ENCODE results near the gene CD101. TPM values are rescaled to one million over a fixed set of nuclear protein-coding genes. Genes with fewer than 3 reads are reported as not detected.

CD101 gene
- total and polyA plus RNA-seq, 4 donors, result 2.0 to 17.8 (median 4.4) TPM

DNA sequence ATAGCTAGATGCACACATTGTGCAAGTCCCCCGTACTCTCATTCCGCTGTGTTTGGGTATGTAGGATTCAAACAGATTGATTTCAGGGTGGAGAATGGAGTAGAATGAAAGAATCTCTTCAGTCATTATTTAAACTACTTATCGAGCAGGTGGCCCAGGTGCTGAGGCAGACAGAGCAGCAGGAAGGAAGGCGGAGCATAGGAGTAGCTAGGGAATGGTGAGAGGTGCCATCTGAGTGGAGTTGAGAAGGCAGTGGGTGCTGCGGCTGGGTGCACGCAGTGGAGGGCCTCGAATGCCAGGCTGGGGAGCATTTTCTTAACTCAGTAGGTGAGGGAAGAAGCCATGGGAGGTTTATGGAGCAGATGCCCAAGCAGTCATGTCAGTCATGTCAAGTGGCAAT, 45.2 kb upstream of the CD101 start:
- WGBS, 2 donors, result 75 to 91% methylated on average over 7 of the region's 7 CpGs
- Histone ChIP-seq H3K27ac (ENCODE audit: low read depth in 1 of 2, low read length in 1 of 2) (no peak overlapping the region), H3K36me3 (ENCODE audit: control insufficient read depth in 4 of 4, insufficient read depth in 4 of 4, low read length in 4 of 4) (no peaks in the 10 kb centered on the region), H3K9me3 (ENCODE audit: control insufficient read depth in 4 of 4, insufficient read depth in 3 of 4, low read length in 3 of 4) (no peaks in the 10 kb centered on the region), H3K4me3 (no peak overlapping the region), H3K27me3 (ENCODE audit: control insufficient read depth in 3 of 3, insufficient read depth in 3 of 3, low read length in 2 of 3) (no peaks in the 10 kb centered on the region), H3K4me1 (ENCODE audit: control insufficient read depth in 5 of 5, insufficient read depth in 5 of 5, low read length in 5 of 5) (peaks cover 0 to 3% (median 2%) of the 10 kb centered on the region in 5 donors), H3K9ac (ENCODE audit: insufficient read depth in 1 of 2, low read length in 2 of 2) (no peak overlapping the region)
- ATAC-seq (ENCODE audit: insufficient read depth, low FRiP score), result no peak
- no peak for TF ChIP-seq CTCF (IDR thresholded peaks at IDR 0.05; ENCODE audit: control extremely low read depth, extremely low read depth)
- DNase-seq, result peak in 1 of 3 donors; percentile 21

DNA sequence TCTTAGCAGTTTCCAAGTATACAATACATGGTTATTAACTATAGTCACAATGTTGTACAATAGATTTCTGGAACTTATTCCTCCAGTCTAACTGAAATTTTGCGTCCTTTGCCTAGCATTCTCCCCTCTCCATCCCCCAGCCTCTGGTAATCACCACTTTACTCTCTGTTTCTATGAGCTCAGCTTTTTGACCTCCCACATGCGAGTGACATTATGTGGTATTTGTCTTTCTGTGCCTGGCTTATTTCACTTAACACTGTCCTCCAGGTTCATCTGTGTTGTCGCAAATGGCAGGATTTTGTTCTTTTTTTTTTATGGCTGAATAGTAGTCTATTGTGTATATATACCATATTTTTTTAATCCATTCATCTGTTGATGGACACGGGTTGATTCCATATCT, 43.9 kb upstream of the CD101 start:
- no peak for DNase-seq
- Histone ChIP-seq H3K27ac (ENCODE audit: low read depth in 1 of 2, low read length in 1 of 2) (no peak overlapping the region), H3K4me3 (no peak overlapping the region), H3K9me3 (ENCODE audit: control insufficient read depth in 4 of 4, insufficient read depth in 3 of 4, low read length in 3 of 4) (no peaks in the 10 kb centered on the region), H3K27me3 (ENCODE audit: control insufficient read depth in 3 of 3, insufficient read depth in 3 of 3, low read length in 2 of 3) (no peaks in the 10 kb centered on the region), H3K9ac (ENCODE audit: insufficient read depth in 1 of 2, low read length in 2 of 2) (no peak overlapping the region), H3K4me1 (ENCODE audit: control insufficient read depth in 5 of 5, insufficient read depth in 5 of 5, low read length in 5 of 5) (peaks cover 0 to 3% (median 2%) of the 10 kb centered on the region in 5 donors), H3K36me3 (ENCODE audit: control insufficient read depth in 4 of 4, insufficient read depth in 4 of 4, low read length in 4 of 4) (peaks cover 0 to 2% (median 0%) of the 10 kb centered on the region in 4 donors)
- ATAC-seq (ENCODE audit: insufficient read depth, low FRiP score), result no peak
- WGBS, 2 donors, result 92 to 98% methylated on average over 4 of the region's 4 CpGs
- no peak for TF ChIP-seq CTCF (IDR thresholded peaks at IDR 0.05; ENCODE audit: control extremely low read depth, extremely low read depth)

- Histone ChIP-seq H3K9ac (ENCODE audit: insufficient read depth in 1 of 2, low read length in 2 of 2) (no peak overlapping the region), H3K4me1 (ENCODE audit: control insufficient read depth in 5 of 5, insufficient read depth in 5 of 5, low read length in 5 of 5) (peaks cover 0 to 5% (median 3%) of the 10 kb centered on the region in 5 donors), H3K4me3 (no peak overlapping the region), H3K27ac (ENCODE audit: low read depth in 1 of 2, low read length in 1 of 2) (no peak overlapping the region), H3K36me3 (ENCODE audit: control insufficient read depth in 4 of 4, insufficient read depth in 4 of 4, low read length in 4 of 4) (peaks cover 0 to 2% (median 0%) of the 10 kb centered on the region in 4 donors), H3K27me3 (ENCODE audit: control insufficient read depth in 3 of 3, insufficient read depth in 3 of 3, low read length in 2 of 3) (no peaks in the 10 kb centered on the region), H3K9me3 (ENCODE audit: control insufficient read depth in 4 of 4, insufficient read depth in 3 of 4, low read length in 3 of 4) (no peaks in the 10 kb centered on the region)
- DNase-seq (no peak), ATAC-seq (ENCODE audit: insufficient read depth, low FRiP score) (no peak)
- TF ChIP-seq CTCF (IDR thresholded peaks at IDR 0.05; ENCODE audit: control extremely low read depth, extremely low read depth), result no peak
- 86 to 89% methylated on average over 4 of the region's 4 CpGs for WGBS, 2 donors
Observed at GRCh38 chr1:116958110-116958509, 43.5 kb upstream of the CD101 start.

DNA sequence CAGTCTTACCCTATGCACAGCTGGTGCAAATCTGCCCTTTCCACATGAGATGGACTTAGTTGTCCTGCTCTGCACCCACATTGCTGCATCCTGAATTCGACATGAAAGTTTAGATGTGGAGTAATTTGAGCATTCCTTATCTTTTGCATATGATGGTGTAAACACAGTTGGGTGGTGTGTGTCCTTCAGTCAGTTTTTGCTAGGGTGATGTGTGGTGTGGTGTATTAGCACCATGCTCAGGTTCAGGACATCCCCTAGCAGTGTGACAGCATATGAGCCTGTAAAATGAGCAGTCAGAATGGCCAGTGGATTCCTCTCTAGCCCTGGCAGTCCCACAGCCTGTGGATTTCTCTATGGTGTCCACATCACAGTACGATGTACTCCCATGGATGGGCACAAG, 42.6 kb upstream of the CD101 start:
- TF ChIP-seq CTCF (IDR thresholded peaks at IDR 0.05; ENCODE audit: control extremely low read depth, extremely low read depth), result no peak
- WGBS, 2 donors, result 85 to 89% methylated on average over 2 of the region's 2 CpGs
- H3K36me3 ChIP-seq (ENCODE audit: control insufficient read depth in 4 of 4, insufficient read depth in 4 of 4, low read length in 4 of 4), result peaks cover 0 to 2% (median 0%) of the 10 kb centered on the region in 4 donors
- DNase-seq, result no peak
- H3K9me3 ChIP-seq (ENCODE audit: control insufficient read depth in 4 of 4, insufficient read depth in 3 of 4, low read length in 3 of 4), result no peaks in the 10 kb centered on the region
- no peak for ATAC-seq (ENCODE audit: insufficient read depth, low FRiP score)
- peaks cover 0 to 5% (median 3%) of the 10 kb centered on the region in 5 donors for H3K4me1 ChIP-seq (ENCODE audit: control insufficient read depth in 5 of 5, insufficient read depth in 5 of 5, low read length in 5 of 5)
- no peak overlapping the region for H3K4me3 ChIP-seq
- H3K9ac ChIP-seq (ENCODE audit: insufficient read depth in 1 of 2, low read length in 2 of 2), result no peak overlapping the region
- H3K27ac ChIP-seq (ENCODE audit: low read depth in 1 of 2, low read length in 1 of 2), result no peak overlapping the region
- no peaks in the 10 kb centered on the region for H3K27me3 ChIP-seq (ENCODE audit: control insufficient read depth in 3 of 3, insufficient read depth in 3 of 3, low read length in 2 of 3)

Data from lung (tissue), 12 donors.